NCI-H2107 treated with DMSO at 0.1 percent for 48 hours (cell line): Measurements from ENCODE around the gene PKIG.
A peak's percentile ranks its signal among the peaks of the same experiment; 100 is the strongest.
"Not testable (repeated sequence)": the region's sequence is repeated elsewhere in the genome, so short reads cannot be mapped to it uniquely, and the experiment has no call there.

Experiments used
- DNase-seq: peaks from one replicate; lab custom pipeline; 2025; ENCODE audit not compliant: unreplicated experiment; lab: John Stamatoyannopoulos, UW

Gene PKIG

DNA sequence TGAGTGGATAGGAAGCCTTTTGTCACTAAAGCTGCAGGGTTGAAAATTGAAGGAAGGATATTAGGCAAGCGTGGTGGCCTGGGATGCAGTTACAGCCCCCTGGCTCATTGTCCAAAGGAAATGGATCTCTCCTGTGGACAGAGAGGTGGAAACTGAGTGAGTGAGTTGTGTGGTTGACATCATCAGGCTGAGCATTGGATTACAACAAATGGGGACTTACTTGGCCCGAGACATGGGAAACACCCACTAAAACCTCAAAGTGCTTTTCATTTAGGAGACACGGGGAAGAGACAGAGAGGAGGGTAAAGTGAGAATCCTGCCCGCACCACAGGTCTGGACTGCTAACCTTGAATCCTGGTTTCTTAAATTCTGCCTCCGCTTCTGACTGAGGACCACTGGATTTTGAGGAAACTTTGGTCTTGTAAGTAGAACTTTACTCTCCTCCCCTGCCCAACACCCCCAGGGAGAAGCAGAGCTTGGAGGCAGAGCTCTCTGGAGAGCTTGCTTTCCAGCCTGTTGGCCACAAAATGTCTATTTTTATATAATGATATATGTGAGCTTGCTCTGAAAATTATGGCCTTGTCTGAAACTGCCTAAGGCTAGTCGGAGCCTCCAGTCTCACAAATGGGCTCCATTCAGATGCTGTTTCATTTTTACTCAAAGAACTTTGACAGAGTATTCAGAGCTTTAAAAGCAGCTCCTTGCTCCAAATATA, at the start of gene PKIG:
PKIG (plus strand) TSS at position 269 of the 715 bp plus-strand sequence. CDS start 31,978 bp downstream, outside the sequence.
- DNase-seq: peak; percentile 34

DNA sequence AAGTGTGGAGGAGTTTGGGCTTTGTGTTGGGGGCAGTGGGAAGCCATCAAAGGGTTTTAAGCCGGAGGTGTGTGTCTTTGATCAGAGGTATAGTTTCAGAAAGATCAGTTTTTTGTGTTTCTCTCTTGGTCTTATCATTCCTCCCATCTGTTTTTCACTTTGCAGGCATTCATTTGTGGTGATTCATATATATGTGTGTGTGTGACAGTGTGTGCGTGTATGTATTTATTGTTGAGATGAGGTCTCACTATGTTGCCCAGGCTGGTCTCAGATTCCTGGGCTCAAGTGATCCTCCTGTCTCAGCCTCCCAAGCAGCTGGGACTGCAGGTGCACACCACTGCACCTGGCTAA, 49.4 kb upstream of the PKIG start:
- no peak for DNase-seq

DNA sequence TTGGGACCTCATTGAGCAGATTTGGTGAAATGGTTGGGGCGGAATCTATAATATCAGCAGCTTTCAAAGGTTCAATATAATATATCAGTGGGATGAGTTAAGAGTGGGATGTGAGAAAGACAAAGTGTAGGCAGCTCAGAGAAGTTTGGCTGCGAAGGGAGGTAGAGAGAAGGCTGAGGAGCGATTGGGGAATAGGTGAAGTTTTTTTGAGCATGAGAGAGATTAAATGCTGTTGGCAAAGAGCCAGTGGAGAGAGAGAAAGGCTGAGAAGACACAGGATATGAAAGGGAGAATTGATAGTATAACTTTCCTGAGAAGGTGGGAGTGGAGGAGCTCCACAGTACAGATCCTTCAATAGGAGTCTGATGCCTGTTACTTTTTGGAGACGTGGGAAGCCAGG, 48.5 kb upstream of the PKIG start:
- DNase-seq: no peak

DNA sequence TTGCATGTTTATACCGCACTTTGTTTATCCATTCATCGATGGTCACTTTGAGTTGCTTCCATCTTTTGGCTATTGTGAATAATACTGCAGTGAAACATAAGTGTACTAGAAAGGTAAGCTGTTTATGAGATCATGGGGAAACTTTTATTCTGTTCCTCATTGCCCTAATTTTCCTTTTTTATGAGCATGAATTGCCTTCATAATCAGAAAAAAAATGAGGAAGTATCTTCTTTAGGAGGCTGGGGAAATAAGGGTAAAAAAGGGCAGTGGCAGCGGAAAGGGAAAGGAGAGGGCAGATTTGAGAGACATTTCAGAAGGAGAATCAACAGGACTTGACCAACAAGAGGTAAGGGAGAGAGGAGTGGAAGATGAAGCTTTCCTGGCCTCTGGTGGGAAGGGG, 46.2 kb upstream of the PKIG start:
- no peak for DNase-seq

DNA sequence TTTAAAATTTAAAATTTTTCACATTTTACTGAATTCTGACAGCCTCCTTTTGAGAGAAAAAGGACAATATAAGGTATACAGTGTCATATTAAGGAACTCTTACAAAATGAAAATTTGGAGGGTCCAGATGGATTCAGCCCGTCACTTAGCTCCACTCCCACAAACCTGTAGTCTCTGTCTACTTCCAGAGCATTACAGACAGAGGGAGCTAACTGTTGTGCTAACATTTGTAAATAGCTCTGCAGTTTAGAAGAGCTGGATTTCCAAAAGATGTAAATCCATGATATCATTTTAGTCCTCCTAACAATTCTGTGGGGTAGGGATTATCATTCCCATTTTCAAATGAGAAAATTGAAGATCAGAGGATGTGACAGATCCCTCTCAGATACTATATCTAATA, 44.4 kb upstream of the PKIG start:
- DNase-seq: no peak

DNA sequence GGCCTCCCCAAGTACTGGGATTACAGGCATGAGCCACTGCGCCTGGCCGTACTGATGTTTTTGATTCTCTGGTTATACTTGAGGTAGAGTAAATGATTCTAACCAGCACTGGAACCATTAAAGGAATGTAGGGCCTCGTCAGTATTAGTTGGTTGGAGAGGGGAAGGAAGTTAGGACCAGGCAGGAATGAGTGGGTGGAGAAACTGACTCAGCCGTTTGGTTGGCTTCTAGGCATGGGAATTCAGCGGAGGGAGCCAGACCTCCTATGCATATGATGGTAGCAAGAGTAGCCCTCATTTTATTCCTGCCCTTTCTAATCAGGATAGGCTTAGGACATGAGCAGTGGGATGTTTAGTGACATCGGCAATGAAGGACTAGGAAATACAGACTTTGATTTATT, 41.5 kb upstream of the PKIG start:
- no peak for DNase-seq

DNA sequence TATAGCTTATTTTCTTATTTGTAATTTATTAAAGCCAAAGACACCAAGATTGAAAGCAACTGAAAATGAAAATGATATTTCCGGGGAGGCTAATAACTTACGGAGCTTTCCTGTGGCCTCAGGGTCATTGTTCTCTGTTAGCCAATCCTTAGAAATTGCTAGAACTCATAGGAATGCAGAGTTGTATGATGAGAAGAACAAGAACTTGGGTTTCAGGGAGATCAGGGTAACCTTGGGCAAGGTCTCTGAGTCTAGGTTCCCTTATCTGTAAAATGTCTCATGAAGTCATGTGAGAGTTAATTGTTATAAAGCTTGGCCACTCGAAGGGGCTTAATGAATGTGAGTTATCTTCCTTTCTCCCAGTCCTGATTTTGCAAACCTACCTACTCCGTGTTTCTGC, 40.4 kb upstream of the PKIG start:
- no peak for DNase-seq

DNA sequence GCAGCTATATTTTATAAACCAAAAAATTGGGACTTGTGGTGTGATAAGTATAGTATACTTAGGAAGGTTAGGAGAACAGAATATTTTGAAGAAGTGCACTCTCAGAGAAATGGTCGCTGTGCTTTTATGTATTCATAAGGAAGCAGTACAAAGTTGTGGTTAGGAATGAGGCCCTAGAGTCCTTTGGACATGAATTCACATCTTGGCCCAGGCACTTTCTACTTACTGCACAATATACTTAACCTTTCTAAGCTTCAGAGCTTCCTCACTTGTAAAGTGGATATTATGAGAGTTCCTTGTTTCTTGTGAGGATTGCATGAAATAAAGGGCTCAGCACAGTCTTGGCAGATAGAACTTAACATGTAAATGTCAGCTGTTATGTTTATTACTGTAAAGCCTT, 39.5 kb upstream of the PKIG start:
- DNase-seq: no peak

DNA sequence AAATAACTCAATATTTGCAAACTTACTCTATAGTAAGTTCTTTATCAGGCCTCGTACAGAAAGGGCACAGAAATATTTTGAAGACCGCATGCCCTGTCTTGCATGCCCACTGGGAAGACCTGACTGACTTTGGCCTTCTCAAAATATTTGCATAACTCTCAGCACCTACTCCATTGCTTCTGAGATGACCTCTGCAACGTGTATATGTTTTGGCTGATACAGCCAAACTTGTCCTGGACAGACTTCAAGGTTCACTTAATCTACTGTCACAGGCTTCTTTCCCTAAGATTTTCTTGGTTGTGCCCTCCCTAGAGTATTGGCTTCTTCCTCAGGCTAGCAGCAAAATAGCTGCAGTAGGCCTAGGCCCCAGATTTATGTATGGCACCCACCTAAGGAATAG, 39.0 kb upstream of the PKIG start:
- DNase-seq: no peak

DNA sequence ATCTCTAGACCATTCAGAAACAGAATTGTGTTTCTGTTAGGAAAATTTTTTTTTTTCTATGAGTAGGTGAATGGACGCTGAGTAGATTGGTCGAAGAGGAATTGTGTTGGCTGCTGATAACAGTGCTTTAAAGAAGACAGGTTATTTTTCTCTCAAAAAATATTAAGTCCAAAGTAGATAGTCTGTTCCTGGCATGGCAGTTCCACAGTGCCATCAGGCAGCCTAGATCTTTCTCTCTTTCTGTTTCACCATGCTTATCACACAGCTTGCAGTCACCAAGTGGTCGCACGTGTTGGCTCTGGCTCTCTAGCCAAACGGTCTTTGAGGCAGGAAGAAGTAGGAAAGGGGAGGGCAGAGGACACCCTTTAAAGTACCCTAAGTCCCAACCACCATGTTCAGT, 38.1 kb upstream of the PKIG start:
- DNase-seq: no peak

DNA sequence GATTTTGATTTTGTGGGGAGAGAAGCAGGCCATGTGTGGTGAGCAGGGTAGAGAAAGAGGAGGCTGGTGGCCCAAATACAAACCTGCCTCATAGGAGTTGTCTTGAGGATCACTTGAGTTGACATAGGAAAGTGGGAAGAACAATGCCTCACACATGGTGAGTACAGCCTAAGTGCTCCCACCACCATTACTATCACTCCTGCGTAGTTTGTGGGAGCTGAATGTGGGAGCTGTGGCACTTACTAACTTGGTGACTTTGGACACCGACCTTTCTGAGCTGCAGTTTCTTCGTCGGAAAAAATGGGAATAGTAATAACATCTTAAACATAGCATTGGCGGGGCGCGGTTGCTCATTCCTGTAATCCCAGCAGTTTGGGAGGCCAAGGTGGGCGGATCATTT, 35.0 kb upstream of the PKIG start:
- DNase-seq: no peak

DNA sequence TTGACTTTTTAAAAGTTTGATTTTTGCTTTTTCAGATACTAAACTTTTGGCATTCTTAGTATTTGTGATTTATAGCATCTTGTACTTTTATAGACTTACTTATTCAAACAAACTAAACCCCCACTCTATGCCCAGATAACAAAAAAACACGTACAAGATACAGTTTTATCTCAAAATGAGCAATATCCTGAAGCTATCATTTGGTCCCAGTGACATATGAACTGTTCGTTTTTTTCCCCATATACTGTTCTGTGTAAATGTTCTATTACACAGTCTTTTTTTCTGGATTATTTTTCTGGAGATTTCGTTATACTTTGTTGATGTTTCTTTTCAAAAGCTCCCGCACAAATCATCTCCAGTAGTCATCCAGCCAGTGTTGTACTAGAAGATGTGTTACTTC, 33.3 kb upstream of the PKIG start:
- no peak for DNase-seq

DNA sequence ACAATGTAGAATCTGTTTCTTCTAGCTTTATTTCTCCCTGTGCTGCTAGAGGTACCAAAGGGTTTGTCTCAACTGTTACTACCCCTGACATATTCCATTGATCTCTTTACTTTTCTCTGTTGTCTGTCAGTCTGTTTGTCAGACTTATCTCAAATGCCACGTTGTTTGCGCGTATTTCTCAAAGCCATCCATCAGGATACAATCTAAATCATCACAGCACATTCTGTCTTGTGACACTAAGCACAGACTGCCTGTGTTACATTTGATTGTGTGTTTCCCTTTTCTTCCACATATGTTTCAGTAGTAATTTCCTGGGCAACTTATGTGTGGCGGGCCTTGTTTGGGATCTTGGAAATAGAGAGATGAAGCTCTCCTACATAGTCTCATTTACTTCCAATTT, 30.3 kb upstream of the PKIG start:
- no peak for DNase-seq

DNA sequence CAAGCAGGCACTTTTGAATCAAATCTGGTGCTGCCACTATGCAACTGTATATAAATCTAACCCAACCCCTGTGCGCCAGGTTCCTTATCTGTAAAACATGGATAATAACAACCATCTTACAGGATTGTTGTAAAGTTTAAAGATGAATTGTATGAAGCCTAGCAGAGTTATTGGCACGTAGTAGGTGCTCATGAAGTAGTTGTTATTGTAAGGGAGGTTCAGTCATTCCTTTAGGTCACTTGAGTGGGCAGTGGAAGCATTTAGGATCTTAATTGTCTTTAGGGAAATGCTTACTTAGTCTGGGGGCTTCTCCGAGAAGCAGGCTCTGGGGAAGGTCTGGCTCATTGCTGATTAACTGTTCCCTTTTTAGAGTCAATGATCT, 29.8 kb upstream of the PKIG start:
- no peak for DNase-seq

DNA sequence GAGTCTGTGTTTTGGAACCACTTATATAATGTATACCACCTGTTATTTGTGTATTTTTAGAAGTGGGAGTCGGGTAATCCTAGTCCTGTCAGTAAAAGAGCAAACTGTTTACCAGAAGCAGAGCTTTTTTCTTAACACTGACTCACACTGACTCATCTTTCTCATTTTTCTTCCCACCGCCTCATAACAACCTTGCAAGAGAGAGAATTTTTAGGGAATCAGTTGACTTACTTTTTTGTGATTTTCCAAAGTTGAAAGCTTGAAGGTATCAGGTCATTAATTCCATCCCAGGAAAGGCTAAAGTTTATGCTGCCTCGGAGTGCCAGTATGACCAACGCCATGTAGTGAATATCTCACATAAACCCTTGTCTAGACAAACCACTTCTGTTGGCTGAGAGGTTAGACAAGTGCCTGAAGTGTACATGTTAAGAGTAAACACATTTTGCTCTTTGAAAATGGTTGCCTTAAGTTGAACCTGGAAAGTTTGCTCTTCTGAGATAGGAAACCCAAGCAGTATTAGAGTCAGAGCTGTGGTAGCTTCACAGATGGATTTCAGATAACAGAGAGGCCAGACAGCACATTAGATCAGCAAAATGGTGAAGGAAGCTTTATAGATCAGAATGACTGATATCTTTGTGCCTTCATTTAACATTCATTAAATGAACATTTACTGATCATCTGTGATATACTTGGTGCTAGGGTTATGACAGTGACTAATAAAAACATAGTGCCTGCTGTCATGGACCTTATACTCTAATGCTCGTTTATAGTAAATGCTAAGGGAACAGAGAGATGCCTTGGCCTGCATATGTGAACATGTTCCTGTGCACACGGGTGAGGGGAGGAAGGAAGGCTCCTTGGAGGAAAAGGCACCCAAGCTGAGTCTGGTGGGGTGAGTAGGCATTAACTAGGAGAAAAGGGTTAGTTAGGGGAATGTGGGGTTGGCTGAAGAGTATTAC, 29.1 kb upstream of the PKIG start:
- peak; percentile 2 for DNase-seq

DNA sequence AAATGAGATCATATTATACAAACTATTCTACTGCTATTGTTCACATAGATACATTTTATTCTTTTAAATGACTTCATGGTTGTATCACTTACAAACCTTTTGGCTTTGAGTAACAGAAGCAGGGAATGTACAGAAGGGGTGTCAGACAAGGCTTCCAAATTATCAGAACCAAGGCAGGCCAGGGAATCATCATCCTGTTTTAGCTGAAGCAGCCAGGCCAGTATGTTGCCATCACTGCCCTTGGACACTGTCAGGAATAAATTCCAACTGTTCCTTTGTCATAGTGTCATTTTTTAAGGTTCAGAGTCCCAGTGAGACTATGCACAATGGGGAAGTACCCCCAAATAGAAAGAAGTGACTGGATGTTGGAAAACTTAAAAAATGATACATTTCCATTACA, 23.1 kb upstream of the PKIG start:
- DNase-seq: no peak

DNA sequence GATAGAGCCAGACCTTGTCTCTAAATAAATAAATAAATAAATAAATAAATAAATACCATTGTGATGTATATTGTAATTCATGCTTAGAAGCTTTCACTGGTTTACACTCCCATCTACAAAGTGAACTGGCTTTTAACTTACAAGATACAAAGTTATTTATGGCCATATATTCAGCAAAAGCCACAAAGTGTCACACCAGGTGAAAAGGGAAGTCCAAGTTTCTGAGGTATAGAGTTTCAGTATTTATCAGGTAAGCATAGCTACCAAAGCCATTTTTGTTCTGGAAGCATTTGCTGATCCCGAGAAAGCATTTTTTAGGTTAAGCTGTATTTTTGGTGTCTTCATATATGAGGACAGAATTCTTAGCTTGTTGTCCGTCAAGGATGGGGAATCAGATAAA, 22.1 kb upstream of the PKIG start:
- DNase-seq: no peak

DNA sequence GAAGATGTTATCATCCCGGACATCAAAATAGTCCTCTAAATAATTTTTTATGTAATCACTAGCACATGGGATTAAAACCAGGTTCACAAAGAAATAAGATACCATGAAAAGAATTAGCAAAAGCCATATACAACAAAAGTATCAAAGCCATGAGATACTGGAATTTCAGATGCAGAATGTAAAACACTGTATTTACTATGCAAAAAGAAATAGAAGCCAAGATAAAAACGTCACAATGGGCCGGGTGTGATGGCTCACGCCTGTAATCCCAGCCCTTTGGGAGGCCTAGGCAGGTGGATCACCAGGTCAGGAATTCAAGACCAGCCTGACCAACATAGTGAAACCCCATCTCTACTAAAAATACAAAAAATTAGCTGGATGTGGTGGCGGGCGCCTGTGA, 21.6 kb upstream of the PKIG start:
- not testable (repeated sequence) for DNase-seq

DNA sequence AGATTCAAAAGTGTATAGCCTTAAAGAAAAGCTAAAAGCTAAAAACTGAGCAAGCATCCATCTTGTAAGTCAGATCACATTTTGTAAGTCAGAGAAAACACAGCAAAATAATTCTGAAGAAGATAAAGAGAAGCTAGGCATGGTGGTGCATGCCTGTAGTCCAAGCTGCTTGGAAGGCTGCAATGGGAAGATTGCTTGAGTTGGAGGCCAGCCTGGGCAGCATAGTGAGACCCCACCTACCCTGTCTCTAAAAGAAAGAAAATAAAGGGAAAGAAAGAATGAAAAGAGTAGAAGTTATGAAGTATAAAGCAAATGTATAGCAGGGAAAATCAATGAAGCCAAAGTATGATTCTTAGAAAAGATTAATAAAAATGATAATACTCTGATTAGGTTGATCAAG, 20.5 kb upstream of the PKIG start:
- DNase-seq: no peak

DNA sequence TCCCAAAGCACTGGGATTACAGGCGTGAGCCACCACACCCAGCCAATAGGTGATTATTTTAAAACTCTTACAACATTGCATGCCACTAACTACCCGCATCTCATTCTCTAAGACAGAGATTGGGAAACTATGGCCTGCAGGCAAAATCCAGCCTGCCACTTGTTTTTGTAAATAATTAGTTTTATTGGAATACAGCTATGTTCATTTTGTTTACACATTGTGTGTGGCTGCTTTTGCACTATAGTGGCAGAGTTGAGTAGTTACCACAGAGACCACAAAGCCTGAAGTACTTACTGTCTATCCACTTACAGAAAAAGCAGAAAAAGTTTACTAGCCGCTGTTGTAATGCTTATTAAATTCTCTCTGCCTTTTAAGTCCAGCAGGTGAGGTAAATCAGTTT, 16.4 kb upstream of the PKIG start:
- DNase-seq: peak; percentile 3

DNA sequence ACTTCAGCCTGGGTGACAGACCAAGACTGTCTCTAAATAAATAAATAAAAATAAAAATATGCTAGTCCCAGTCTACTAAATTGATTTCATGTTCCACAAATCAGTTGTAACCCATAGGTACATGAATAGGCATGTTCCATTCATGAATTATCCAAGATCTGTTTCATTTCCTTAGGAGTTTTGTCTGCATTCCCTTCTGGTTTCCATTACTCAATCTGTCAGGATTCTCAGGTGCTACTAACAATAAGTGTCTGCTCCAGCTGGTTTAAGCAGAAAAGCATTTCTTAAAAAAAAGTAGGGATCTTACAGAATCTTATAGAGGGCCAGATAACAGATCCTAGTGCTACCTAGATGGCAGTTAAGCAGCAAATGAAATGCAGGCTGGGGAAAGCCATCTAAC, 15.6 kb upstream of the PKIG start:
- no peak for DNase-seq

DNA sequence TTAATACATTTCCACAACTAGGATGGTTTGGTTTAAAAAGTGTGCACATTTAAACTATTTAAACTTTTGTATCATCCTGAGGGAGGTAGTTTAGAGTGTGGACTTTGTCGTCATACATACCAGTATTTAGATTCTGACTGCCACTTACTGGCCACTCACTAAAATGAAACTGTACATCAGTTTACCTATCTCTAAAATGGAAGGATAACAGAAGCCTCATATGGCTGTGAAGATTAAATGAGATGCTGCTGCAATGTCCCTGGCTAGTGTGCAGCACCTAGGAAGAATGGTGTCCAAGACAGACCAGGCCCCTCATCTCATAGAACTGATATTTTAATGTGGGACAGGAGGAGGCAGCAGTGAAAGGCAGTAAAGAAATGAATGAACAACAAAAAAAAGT, 12.0 kb upstream of the PKIG start:
- DNase-seq: no peak
